HepG2 (cell line): ENCODE data around the gene ZNF225. TPM values are rescaled to one million over a fixed set of nuclear protein-coding genes. Genes with fewer than 3 reads are reported as not detected.
A peak's percentile ranks its signal among the peaks of the same experiment; 100 is the strongest.

Experiments used
- CEBPB ChIP-seq: IDR thresholded peaks from 2 replicates; pipeline ENCODE4 v1.6.1; 2011; ENCODE audit warnings: low read depth, low read length, improper control_type of control experiment, borderline replicate concordance
- FOSL2 ChIP-seq: sonication (generic); formaldehyde crosslinking; IDR thresholded peaks from 2 replicates; pipeline ENCODE4 v1.4.0; 2020; ENCODE audit warnings: missing genetic modification reagents
- FOXJ3 ChIP-seq: sonication (generic); formaldehyde crosslinking; IDR thresholded peaks from 2 replicates; pipeline ENCODE4 v1.4.0; 2020; ENCODE audit warnings: missing genetic modification reagents, mild to moderate bottlenecking, borderline replicate concordance
- FOXP1 ChIP-seq, 2 experiments: fragments of 450-650 bp in 1 of 2; IDR thresholded peaks; 2 replicates each; pipeline ENCODE4 v1.6.1; 2017 to 2018; ENCODE audit warnings: antibody characterized with exemption in 1 of 2
- MEIS2 ChIP-seq: sonication (generic); formaldehyde crosslinking; IDR thresholded peaks from 2 replicates; pipeline ENCODE4 v1.9.0; 2021; ENCODE audit warnings: mild to moderate bottlenecking, missing genetic modification reagents
- POLR2A ChIP-seq, 2 experiments: IDR thresholded peaks; 2 replicates each; pipeline ENCODE4 v1.6.1; 2011; ENCODE audit warnings: low read depth in 2 of 2, low read length in 2 of 2, mild to moderate bottlenecking in 1 of 2, moderate library complexity in 1 of 2; ENCODE audit not compliant: insufficient read depth in 1 of 2
- SP2 ChIP-seq: sonication (generic); formaldehyde crosslinking; IDR thresholded peaks from 2 replicates; pipeline ENCODE4 v1.5.1; 2020; ENCODE audit warnings: mild to moderate bottlenecking, missing genetic modification reagents
- ZIK1 ChIP-seq: sonication (generic); formaldehyde crosslinking; IDR thresholded peaks from 2 replicates; pipeline ENCODE4 v1.5.0; 2020; ENCODE audit warnings: mild to moderate bottlenecking, low read depth, missing genetic modification reagents, borderline replicate concordance
- ZNF282 ChIP-seq: fragments of 450-650 bp; IDR thresholded peaks from 2 replicates; pipeline ENCODE4 v1.6.1; 2018; ENCODE audit not compliant: partially characterized antibody
- ZNF816 ChIP-seq: sonication (generic); formaldehyde crosslinking; IDR thresholded peaks from 2 replicates; pipeline ENCODE4 v1.8.0; 2022; ENCODE audit warnings: missing genetic modification reagents, mild to moderate bottlenecking, borderline replicate concordance
- polyA plus RNA-seq, 8 experiments: library from polyadenylated mRNA; depleted of rRNA in 3 of 8; stranded (reverse) in 7 of 8; unstranded in 1 of 8; fragments of >200 nt; fragmentation: Illumina TruSeq in 4 of 8; extraction: Trizol in 4 of 8; gene quantifications; 2 replicates each; pipeline versions ENCODE4 v1.2.1 to v1.2.3, GENCODE V29; 2011 to 2016; ENCODE audit warnings: low read depth in 4 of 8, missing spikeins in 1 of 8, mixed read lengths in 1 of 8; ENCODE audit not compliant: insufficient read depth in 1 of 8
- total RNA-seq, 5 experiments: library from RNA; depleted of rRNA; stranded (reverse); fragments of >200 nt; fragmentation: Illumina TruSeq; extraction: Trizol; gene quantifications; 2 replicates each; pipeline ENCODE4 v1.2.3, GENCODE V29; 2016; ENCODE audit warnings: low read depth in 1 of 5
- TF ChIP-seq, protein P1 (sequence below): sonication (generic); formaldehyde crosslinking; IDR thresholded peaks from 2 replicates; pipeline ENCODE4 v1.5.1; 2020; ENCODE audit warnings: mild to moderate bottlenecking, moderate library complexity, missing genetic modification reagents
- TF ChIP-seq, protein P2 (sequence below): sonication (generic); formaldehyde crosslinking; IDR thresholded peaks from 2 replicates; pipeline ENCODE4 v1.4.0; 2020; ENCODE audit warnings: missing genetic modification reagents
- TF ChIP-seq, protein P3 (sequence below): sonication (generic); formaldehyde crosslinking; IDR thresholded peaks from 2 replicates; pipeline ENCODE4 v1.4.0; 2020; ENCODE audit warnings: mild to moderate bottlenecking, missing genetic modification reagents, borderline replicate concordance
- TF ChIP-seq, protein P4 (sequence below): sonication (generic); formaldehyde crosslinking; IDR thresholded peaks from 2 replicates; pipeline ENCODE4 v1.5.0; 2020; ENCODE audit warnings: mild to moderate bottlenecking, missing genetic modification reagents
- TF ChIP-seq, protein P5 (sequence below): IDR thresholded peaks from 2 replicates; pipeline ENCODE4 v1.6.1; 2016

The ZNF225 gene
- total and polyA plus RNA-seq, 2 of the 13 experiments (the other 11 are each of a cell fraction or from before 2014, with no cell fraction given) = 0.87 to 3.3 TPM

DNA sequence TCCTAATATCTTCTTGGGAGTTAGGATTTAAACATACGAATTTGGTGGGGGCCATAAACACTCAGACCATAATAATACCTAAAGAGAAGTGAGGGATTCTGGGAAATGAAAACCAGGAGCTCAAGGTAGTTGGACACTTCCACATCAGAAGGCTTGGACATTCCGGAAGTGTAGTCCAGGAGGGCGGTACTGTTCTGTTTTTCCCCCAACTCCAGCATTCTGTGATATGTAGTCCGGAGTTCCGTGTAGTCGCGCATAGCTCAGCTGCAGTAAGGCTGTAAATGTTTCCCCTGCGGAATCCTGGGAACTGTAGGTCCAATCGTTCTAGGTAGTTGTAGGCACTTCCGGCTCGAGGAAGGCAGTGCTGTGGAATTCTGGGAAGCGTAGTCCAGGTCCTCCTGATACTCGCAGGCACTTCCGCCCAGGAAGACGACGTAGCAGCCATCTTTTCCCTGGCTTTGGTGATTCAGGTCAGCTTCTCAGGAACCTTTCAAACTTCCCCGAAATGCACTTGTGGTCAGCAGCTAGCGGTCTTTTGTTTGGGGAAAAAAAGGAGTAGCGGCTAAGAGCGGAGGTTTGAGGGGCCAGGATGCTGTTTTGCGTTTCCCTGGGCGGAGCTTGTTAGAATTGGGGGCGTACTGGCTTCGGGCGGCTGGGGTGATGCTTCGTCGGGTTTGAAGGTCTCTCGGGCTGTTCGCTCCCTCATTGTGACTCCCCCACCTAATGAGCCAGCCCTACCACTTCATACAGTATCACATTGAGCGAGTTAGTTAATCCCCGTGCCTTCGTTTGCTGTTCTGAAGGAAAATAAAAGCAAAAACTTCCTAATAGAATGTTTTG is 51.7 kb downstream of the ZNF225 start, which contains the start of gene ZNF226 (continued):
- TF ChIP-seq SP2 (peak; percentile 71), POLR2A (IDR thresholded peaks at IDR 0.05; ENCODE audit: insufficient read depth in 1 of 2, low read depth in 2 of 2, low read length in 2 of 2) (peak; percentile 75 to 85), ZNF282 (no peak), CEBPB (no peak), FOXJ3 (peak; percentile 24; the same call in 1 of the 2 replicates), MEIS2 (CRISPR knock-in tag) (0 out of 2 replicates have a peak, but pooled peaks have one; percentile 11), ZNF816 (CRISPR knock-in tag) (no peak), FOXP1 (IDR thresholded peaks at IDR 0.05) (no peak), FOXP1 (CRISPR knock-in tag; IDR thresholded peaks at IDR 0.05) (0 out of 2 replicates have a peak, but pooled peaks have one; percentile 14), FOSL2 (CRISPR knock-in tag) (peak; percentile 50; the same call in 1 of the 2 replicates), ZIK1 (CRISPR knock-in tag) (0 out of 2 replicates have a peak, but pooled peaks have one; percentile 59)
- TF ChIP-seq, protein P1, sequence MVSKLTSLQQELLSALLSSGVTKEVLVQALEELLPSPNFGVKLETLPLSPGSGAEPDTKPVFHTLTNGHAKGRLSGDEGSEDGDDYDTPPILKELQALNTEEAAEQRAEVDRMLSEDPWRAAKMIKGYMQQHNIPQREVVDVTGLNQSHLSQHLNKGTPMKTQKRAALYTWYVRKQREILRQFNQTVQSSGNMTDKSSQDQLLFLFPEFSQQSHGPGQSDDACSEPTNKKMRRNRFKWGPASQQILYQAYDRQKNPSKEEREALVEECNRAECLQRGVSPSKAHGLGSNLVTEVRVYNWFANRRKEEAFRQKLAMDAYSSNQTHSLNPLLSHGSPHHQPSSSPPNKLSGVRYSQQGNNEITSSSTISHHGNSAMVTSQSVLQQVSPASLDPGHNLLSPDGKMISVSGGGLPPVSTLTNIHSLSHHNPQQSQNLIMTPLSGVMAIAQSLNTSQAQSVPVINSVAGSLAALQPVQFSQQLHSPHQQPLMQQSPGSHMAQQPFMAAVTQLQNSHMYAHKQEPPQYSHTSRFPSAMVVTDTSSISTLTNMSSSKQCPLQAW (CRISPR knock-in tag) = peak; percentile 69; the same call in 1 of the 2 replicates
- TF ChIP-seq, protein P2, sequence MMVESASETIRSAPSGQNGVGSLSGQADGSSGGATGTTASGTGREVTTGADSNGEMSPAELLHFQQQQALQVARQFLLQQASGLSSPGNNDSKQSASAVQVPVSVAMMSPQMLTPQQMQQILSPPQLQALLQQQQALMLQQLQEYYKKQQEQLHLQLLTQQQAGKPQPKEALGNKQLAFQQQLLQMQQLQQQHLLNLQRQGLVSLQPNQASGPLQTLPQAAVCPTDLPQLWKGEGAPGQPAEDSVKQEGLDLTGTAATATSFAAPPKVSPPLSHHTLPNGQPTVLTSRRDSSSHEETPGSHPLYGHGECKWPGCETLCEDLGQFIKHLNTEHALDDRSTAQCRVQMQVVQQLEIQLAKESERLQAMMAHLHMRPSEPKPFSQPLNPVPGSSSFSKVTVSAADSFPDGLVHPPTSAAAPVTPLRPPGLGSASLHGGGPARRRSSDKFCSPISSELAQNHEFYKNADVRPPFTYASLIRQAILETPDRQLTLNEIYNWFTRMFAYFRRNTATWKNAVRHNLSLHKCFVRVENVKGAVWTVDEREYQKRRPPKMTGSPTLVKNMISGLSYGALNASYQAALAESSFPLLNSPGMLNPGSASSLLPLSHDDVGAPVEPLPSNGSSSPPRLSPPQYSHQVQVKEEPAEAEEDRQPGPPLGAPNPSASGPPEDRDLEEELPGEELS = peak; percentile 60
- TF ChIP-seq, protein P3, sequence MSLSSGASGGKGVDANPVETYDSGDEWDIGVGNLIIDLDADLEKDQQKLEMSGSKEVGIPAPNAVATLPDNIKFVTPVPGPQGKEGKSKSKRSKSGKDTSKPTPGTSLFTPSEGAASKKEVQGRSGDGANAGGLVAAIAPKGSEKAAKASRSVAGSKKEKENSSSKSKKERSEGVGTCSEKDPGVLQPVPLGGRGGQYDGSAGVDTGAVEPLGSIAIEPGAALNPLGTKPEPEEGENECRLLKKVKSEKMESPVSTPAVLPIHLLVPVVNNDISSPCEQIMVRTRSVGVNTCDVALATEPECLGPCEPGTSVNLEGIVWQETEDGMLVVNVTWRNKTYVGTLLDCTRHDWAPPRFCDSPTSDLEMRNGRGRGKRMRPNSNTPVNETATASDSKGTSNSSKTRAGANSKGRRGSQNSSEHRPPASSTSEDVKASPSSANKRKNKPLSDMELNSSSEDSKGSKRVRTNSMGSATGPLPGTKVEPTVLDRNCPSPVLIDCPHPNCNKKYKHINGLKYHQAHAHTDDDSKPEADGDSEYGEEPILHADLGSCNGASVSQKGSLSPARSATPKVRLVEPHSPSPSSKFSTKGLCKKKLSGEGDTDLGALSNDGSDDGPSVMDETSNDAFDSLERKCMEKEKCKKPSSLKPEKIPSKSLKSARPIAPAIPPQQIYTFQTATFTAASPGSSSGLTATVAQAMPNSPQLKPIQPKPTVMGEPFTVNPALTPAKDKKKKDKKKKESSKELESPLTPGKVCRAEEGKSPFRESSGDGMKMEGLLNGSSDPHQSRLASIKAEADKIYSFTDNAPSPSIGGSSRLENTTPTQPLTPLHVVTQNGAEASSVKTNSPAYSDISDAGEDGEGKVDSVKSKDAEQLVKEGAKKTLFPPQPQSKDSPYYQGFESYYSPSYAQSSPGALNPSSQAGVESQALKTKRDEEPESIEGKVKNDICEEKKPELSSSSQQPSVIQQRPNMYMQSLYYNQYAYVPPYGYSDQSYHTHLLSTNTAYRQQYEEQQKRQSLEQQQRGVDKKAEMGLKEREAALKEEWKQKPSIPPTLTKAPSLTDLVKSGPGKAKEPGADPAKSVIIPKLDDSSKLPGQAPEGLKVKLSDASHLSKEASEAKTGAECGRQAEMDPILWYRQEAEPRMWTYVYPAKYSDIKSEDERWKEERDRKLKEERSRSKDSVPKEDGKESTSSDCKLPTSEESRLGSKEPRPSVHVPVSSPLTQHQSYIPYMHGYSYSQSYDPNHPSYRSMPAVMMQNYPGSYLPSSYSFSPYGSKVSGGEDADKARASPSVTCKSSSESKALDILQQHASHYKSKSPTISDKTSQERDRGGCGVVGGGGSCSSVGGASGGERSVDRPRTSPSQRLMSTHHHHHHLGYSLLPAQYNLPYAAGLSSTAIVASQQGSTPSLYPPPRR (CRISPR knock-in tag) = no peak
- TF ChIP-seq, protein P4, sequence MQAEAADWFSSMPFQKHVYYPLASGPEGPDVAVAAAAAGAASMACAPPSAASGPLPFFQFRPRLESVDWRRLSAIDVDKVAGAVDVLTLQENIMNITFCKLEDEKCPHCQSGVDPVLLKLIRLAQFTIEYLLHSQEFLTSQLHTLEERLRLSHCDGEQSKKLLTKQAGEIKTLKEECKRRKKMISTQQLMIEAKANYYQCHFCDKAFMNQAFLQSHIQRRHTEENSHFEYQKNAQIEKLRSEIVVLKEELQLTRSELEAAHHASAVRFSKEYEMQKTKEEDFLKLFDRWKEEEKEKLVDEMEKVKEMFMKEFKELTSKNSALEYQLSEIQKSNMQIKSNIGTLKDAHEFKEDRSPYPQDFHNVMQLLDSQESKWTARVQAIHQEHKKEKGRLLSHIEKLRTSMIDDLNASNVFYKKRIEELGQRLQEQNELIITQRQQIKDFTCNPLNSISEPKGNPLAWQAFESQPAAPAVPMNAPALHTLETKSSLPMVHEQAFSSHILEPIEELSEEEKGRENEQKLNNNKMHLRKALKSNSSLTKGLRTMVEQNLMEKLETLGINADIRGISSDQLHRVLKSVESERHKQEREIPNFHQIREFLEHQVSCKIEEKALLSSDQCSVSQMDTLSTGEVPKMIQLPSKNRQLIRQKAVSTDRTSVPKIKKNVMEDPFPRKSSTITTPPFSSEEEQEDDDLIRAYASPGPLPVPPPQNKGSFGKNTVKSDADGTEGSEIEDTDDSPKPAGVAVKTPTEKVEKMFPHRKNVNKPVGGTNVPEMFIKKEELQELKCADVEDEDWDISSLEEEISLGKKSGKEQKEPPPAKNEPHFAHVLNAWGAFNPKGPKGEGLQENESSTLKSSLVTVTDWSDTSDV (CRISPR knock-in tag) = no peak
- TF ChIP-seq, protein P5, sequence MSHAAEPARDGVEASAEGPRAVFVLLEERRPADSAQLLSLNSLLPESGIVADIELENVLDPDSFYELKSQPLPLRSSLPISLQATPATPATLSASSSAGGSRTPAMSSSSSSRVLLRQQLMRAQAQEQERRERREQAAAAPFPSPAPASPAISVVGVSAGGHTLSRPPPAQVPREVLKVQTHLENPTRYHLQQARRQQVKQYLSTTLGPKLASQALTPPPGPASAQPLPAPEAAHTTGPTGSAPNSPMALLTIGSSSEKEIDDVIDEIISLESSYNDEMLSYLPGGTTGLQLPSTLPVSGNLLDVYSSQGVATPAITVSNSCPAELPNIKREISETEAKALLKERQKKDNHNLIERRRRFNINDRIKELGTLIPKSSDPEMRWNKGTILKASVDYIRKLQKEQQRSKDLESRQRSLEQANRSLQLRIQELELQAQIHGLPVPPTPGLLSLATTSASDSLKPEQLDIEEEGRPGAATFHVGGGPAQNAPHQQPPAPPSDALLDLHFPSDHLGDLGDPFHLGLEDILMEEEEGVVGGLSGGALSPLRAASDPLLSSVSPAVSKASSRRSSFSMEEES (CRISPR knock-in tag) = peak; percentile 30; the same call in 1 of the 2 replicates
